ENCODE results near the gene ARL4A. TPM values are rescaled to one million over a fixed set of nuclear protein-coding genes. Genes with fewer than 3 reads are reported as not detected.

ARL4A gene
- total and polyA plus RNA-seq, 9 of the 15 experiments (the other 6 are each of a cell fraction or from before 2014, with no cell fraction given): 118 to 688 (median 172) TPM

- TF ChIP-seq ZNF395 (CRISPR knock-in tag; IDR thresholded peaks at IDR 0.05): peak; percentile 56
- 0 out of 2 replicates have a peak, but pooled peaks have one; percentile 30 for TF ChIP-seq NFRKB (IDR thresholded peaks at IDR 0.05; ENCODE audit: low read depth)
- no peak for TF ChIP-seq BDP1 (IDR thresholded peaks at IDR 0.05; ENCODE audit: insufficient read depth, insufficient read length)
- TF ChIP-seq PRDM10 (IDR thresholded peaks at IDR 0.05; ENCODE audit: partially characterized antibody): peak; percentile 21
- TF ChIP-seq HLTF (IDR thresholded peaks at IDR 0.05): 0 out of 2 replicates have a peak, but pooled peaks have one; percentile 27
- peak; percentile 38; the same call in 1 of the 2 replicates for TF ChIP-seq CREB3 (tag; conservative IDR thresholded peaks at IDR 0.05; ENCODE audit: low read depth)
- peak; percentile 53; the same call in 1 of the 2 replicates for TF ChIP-seq SMAD4 (CRISPR knock-in tag; conservative IDR thresholded peaks at IDR 0.05)
- peak; percentile 42; the same call in 1 of the 2 replicates for TF ChIP-seq ZNF583 (CRISPR knock-in tag; IDR thresholded peaks at IDR 0.05)
- TF ChIP-seq ZNF436 (CRISPR knock-in tag; IDR thresholded peaks at IDR 0.05): no peak
- TF ChIP-seq DNMT1 (IDR thresholded peaks at IDR 0.05): no peak
- no peak for TF ChIP-seq ID3 (CRISPR knock-in tag; IDR thresholded peaks at IDR 0.05)
- TF ChIP-seq ID3 (tag; IDR thresholded peaks at IDR 0.05): peak; percentile 47; the same call in 1 of the 2 replicates
- 0 out of 2 replicates have a peak, but pooled peaks have one; percentile 13 for TF ChIP-seq ZFX (CRISPR knock-in tag; IDR thresholded peaks at IDR 0.05)
- TF ChIP-seq BRD4 (IDR thresholded peaks at IDR 0.05): peak; percentile 14
- no peak for TF ChIP-seq ARID4B (CRISPR knock-in tag; IDR thresholded peaks at IDR 0.05)
These were observed 32.8 kb downstream of the ARL4A start (continued) for GRCh38 chr7:12719981-12720865.
